HS-5 (cell line): ENCODE measurements around the gene RPS16.

Source experiments
- DNase-seq: peaks from one replicate; pipeline ENCODE4 v3.0.0-alpha.2; 2012; ENCODE audit warnings: low read depth

RPS16 gene

GRCh38 chr19:39422020-39422419 lies 13.7 kb downstream of the RPS16 start:
- no peak for DNase-seq

- DNase-seq: no peak
These were observed 15.0 kb downstream of the RPS16 start for GRCh38 chr19:39420769-39421168.

GRCh38 chr19:39419003-39419402 lies 16.7 kb downstream of the RPS16 start:
- DNase-seq: no peak

GRCh38 chr19:39417463-39418181 lies 18.1 kb downstream of the RPS16 start:
- no peak for DNase-seq

GRCh38 chr19:39416152-39417120 lies 19.3 kb downstream of the RPS16 start:
- DNase-seq: no peak

GRCh38 chr19:39415111-39416046 lies 20.4 kb downstream of the RPS16 start:
- no peak for DNase-seq

GRCh38 chr19:39413911-39414608 lies 21.7 kb downstream of the RPS16 start:
- DNase-seq: no peak

GRCh38 chr19:39413272-39413910 lies 22.4 kb downstream of the RPS16 start:
- no peak for DNase-seq

- DNase-seq: no peak
These were observed 22.9 kb downstream of the RPS16 start for GRCh38 chr19:39412867-39413271.

- DNase-seq: peak; percentile 99
These were observed 23.5 kb downstream of the RPS16 start, which contains the start of gene PLEKHG2 for GRCh38 chr19:39412100-39412866. Gene PLEKHG2, plus strand, starts transcription at chr19:39412669. Its CDS starts 1,418 bp downstream, at chr19:39414087.

GRCh38 chr19:39411832-39412099 lies 24.0 kb downstream of the RPS16 start:
- peak; percentile 92 for DNase-seq

- DNase-seq: no peak
These were observed 24.5 kb downstream of the RPS16 start for GRCh38 chr19:39411081-39411831.

- DNase-seq: no peak
These were observed 25.0 kb downstream of the RPS16 start for GRCh38 chr19:39410831-39411080.

GRCh38 chr19:39410017-39410830 lies 25.5 kb downstream of the RPS16 start:
- DNase-seq: no peak

- DNase-seq: no peak
These were observed 26.3 kb downstream of the RPS16 start for GRCh38 chr19:39409208-39410016.

GRCh38 chr19:39408392-39409207 lies 27.1 kb downstream of the RPS16 start:
- no peak for DNase-seq
